HG03025 (cell line): ENCODE results near the gene SLAIN1.

Experiments
- ATAC-seq: cut with Tn5 transposase; IDR thresholded peaks from one replicate; pipeline ENCODE4 v1.9.1; 2021; ENCODE audit warnings: mild to moderate bottlenecking, moderate library complexity; ENCODE audit not compliant: unreplicated experiment, low FRiP score

SLAIN1 gene

GRCh38 chr13:77703408-77703807, 5.9 kb downstream of the SLAIN1 start:
- ATAC-seq, result no peak

GRCh38 chr13:77714119-77714755, 16.8 kb downstream of the SLAIN1 start:
- ATAC-seq, result no peak

GRCh38 chr13:77715233-77715891, 17.9 kb downstream of the SLAIN1 start:
- no peak for ATAC-seq

- ATAC-seq, result no peak
Observed at GRCh38 chr13:77716692-77717091, 19.2 kb downstream of the SLAIN1 start.

DNA sequence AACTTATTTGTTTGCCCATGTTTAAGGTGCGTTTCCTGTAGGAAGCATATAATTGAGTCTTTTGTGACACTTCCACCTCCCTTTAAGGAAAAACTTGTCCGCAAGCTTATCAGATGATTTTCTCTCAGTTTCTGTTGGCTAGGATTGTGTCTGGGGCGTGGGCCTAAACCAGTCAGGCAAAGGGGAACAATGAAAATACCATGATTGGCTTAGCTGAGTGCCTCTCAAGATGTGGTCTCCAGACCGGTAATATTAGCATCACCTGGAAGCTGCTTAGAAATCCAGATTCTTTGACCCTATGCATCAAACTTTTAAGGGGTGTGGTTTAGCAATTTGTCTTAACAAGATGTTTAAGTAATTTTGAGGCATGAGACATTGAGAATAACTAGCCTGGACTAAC, 20.0 kb downstream of the SLAIN1 start:
- no peak for ATAC-seq

GRCh38 chr13:77719128-77719527, 21.6 kb downstream of the SLAIN1 start:
- ATAC-seq, result no peak

GRCh38 chr13:77720988-77721387, 23.5 kb downstream of the SLAIN1 start:
- no peak for ATAC-seq

- ATAC-seq, result no peak
Observed at GRCh38 chr13:77724092-77724491, 26.6 kb downstream of the SLAIN1 start.

DNA sequence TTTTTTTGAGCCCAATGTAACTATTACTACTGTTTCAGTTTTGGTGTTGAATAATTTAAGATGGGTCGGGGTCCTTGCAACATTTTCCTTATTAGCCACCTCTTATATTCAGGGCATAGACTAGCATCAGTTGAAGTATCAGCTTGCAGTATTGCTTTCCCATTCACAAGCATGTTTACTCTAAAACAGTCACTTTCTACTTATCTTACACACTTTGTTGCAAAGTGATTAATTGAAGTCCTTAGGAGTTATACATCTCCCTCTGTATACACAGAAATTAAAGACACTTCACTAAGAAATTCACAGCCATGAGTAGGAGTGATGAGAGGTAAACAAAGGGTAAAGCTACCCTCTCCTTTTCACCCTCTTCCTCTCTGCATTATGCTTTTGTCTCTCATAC, 27.6 kb downstream of the SLAIN1 start:
- no peak for ATAC-seq

DNA sequence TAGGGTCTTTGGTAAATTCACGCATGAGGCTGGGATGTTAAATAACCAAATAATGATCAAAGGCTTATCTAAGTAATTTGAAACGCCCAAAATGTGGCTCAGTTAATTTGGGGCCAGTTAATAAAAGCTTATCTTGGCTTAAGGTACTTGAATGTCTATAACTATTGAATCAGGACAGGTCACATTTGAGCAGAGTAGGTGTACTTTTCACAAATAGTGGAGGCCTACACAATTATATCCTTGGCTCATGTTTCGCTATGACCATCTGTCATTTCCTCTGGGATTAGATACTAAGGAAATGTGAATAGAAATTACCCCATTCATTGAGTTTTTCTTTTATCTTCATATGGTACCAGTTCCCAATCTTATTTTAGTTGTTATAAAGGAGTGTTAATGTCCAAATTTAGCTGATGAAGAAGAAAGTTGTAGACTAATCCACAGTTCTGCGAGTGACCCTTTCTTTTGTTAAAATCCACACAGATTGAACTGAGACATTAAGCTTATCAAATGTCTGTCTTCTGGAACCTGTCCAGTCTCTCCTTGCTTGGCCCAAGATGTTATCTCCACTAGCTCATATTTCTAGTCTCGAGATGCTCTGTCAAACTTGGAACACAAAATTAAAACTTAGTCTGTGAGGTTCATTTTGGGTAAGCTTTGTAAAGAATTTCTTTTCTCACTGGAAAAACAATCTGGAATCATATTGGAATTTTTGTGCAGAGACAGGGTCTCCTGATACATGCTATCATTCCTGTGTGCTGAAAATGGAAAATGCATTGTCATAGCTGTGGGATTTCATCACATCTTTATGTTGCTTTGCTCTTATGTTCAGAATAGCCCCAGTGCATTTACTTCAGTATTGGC, 31.0 kb downstream of the SLAIN1 start:
- no peak for ATAC-seq

- ATAC-seq, result peak; percentile 99
Observed at GRCh38 chr13:77729502-77730221, 32.2 kb downstream of the SLAIN1 start.

DNA sequence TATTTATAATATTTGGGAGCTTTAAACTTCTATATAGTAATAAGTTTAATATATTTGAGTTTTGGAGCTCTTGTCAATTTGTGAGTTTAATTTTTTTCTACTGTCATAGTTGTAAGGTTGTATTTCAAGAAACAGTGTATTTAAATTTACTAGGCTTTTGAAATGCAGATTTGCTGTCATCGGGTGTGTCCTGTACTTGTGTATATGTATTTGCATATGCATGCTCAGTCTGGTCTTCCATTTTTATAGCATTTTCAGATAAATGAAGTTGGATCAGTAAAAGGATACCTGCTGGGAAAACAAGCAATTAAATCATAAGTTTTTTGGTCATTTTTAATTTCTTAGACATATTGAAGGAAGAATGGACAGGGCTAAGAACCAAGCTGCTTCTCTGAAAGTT, 33.1 kb downstream of the SLAIN1 start:
- ATAC-seq, result no peak

DNA sequence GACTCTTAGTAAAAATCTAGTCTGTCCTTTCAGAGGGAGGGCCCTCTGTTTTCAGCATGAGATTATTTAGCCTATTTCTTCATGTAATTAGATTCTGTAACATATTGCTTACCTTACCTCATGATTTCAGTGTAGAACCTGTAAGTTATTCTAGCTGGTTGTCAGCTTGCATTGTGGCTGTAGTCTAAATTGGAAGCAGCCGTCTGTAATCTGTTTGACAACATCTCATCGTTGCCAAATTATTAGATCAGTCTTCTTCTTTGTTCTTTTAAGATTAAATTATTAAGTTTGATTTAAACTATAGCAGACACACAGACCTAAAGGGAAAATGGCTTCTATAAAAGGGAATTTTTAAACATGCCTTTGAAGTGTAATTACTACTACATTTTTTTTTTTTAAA, 34.8 kb downstream of the SLAIN1 start:
- ATAC-seq, result no peak

DNA sequence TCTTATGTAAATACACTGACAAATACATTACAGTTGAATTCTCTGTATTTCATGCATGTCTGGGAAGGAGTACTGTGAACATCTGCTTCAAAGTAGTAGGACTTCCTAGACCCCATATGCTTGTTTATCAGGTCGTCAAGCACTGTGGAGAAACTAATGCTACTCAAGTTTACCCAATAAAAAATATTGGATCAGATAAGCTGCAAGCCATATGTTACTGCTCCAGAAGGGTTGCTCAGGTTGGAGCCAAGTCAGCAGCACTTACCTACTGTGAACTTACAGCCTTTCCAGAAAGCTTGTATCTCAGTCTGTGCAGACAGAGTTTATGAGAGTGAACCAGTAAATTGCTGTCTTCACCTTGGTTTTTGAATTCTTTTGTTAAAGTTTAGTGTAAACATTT, 36.2 kb downstream of the SLAIN1 start:
- ATAC-seq, result no peak

GRCh38 chr13:77737583-77738200, 40.2 kb downstream of the SLAIN1 start:
- ATAC-seq, result peak; percentile 52

GRCh38 chr13:77740097-77740735, 42.7 kb downstream of the SLAIN1 start:
- no peak for ATAC-seq

- no peak for ATAC-seq
Observed at GRCh38 chr13:77740931-77741596, 43.6 kb downstream of the SLAIN1 start.

GRCh38 chr13:77741597-77741972, 44.1 kb downstream of the SLAIN1 start:
- ATAC-seq, result no peak

DNA sequence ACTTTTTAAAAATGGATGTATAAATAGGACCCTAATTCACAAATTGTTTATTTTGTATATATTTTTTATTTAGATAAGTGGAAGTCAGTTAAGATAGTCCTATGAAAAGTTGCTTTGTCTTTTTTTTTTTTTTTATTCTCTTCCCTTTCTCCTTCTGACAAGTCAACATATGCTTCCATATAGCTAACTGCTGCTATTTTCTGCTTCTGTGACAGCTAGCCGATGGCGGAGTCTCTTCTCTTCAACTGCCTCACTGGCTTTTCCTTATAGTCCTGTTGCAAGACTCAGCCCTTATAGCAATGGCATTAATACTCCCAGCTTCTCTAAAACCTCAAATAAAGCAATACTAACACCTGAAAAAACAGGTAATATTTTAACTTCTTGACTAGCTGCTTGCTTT, 45.3 kb downstream of the SLAIN1 start:
- ATAC-seq, result no peak
